NT2/D1 (cell line): ENCODE results near the gene URI1.

Experiments
- SUZ12 ChIP-seq: IDR thresholded peaks from 2 replicates; pipeline ENCODE4 v1.6.1; 2011; ENCODE audit not compliant: insufficient read length, insufficient read depth; ENCODE audit errors: extremely low read depth
- ZNF274 ChIP-seq: IDR thresholded peaks from 2 replicates; pipeline ENCODE4 v1.6.1; 2011; ENCODE audit warnings: mild to moderate bottlenecking, low read depth, low read length

GRCh38 chr19:30001301-30001700 lies 59.3 kb downstream of the URI1 start:
- TF ChIP-seq SUZ12 (no peak), ZNF274 (no peak)
